Astrocyte of the spinal cord (primary cell): ENCODE measurements around the gene C1GALT1C1L.

Experiments used
- DNase-seq: peaks from one replicate; pipeline ENCODE4 v3.0.0; 2011; ENCODE audit warnings: low read depth, low spot score
- H3K4me3 ChIP-seq: 2 replicates; pipeline ENCODE4 v1.5.1; 2011; ENCODE audit warnings: low read depth, mild to moderate bottlenecking, low read length, moderate library complexity
- CTCF ChIP-seq: IDR thresholded peaks from 2 replicates; pipeline ENCODE4 v1.5.1; 2012; ENCODE audit warnings: low read depth, mild to moderate bottlenecking, low read length, inconsistent platforms
- in situ Hi-C: cut with HindIII; loops from 2 replicates; pipeline ENCODE4 v1.10.0; 2017; ENCODE audit warnings: low sequenced_read_pairs

C1GALT1C1L gene

GRCh38 chr2:43676322-43677050 lies at the start of gene C1GALT1C1L:
C1GALT1C1L (minus strand) TSS chr2:43676429; CDS start chr2:43676322, 107 bp downstream.
- DNase-seq = peak; percentile 76
- peak within 1 kb of the TSS; percentile 48 for H3K4me3 ChIP-seq
- TF ChIP-seq CTCF = no peak
- in situ Hi-C loops = no loop called here

DNA sequence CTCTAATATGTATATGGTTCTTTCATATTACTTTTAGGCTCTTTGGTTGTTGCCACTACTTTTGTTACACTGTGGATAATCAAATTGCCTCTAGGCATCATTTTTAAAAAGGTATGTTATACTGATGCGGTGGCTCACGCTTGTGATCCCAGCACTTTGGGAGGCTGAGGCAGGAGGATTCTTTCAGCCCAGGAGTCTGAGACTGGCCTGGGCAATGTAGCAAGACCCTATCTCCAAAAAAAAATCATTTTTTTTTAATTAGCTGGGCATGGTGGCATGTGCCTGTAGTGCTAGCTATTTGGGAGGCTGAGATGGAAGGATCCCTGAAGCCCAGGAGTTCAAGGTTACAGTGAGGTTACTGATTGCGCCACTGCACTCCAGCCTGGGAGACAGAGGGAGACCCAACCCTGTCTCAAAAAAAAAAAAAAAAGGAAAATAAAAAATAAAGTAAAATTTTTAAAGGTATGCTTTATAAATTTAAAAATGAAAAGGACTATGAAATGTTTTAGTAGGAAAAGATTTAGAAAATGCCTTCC lies 49.5 kb upstream of the C1GALT1C1L start:
- H3K4me3 ChIP-seq = no peak overlapping the region
- TF ChIP-seq CTCF = no peak
- in situ Hi-C loops = no loop called here
- DNase-seq = no peak

DNA sequence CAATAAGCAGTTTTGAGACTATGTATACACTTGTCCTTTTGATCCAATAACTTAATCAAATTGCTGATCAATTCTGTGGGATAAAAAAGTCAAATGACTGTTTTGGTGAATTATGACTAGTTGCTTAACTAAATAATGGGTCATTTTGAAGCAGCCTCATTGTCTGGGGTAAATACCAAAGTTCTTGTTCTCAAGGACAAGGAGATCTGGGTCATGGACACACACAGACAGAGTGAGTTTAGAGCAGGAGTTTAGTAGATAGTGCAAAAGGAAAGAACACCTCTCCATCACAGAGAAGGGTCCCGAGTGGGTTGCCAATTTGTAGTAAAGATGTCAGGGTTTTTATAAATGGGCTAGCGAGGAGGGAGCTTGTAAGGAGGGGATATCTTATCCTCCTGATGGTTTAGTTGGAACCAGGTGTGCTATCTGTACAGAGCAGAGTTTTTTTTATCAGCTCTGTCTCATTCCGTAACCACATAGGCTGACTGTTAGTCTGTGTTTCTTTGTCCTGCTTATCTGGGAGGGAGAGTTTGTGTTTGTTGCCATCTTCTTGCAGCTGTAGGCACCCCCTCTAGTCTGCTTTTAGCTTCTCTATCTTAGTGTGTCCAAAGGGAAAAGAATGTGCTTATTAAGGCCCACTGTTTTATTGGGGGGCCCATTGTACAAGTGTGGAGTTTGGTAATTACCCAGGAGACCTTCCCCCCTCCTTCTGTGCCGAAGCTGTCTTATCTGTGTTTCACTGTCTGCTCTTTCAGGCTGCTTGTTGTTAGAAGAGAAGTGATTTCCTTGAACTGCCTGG lies 48.7 kb upstream of the C1GALT1C1L start:
- H3K4me3 ChIP-seq = no peak overlapping the region
- no peak for DNase-seq
- in situ Hi-C loops = no loop called here
- no peak for TF ChIP-seq CTCF

DNA sequence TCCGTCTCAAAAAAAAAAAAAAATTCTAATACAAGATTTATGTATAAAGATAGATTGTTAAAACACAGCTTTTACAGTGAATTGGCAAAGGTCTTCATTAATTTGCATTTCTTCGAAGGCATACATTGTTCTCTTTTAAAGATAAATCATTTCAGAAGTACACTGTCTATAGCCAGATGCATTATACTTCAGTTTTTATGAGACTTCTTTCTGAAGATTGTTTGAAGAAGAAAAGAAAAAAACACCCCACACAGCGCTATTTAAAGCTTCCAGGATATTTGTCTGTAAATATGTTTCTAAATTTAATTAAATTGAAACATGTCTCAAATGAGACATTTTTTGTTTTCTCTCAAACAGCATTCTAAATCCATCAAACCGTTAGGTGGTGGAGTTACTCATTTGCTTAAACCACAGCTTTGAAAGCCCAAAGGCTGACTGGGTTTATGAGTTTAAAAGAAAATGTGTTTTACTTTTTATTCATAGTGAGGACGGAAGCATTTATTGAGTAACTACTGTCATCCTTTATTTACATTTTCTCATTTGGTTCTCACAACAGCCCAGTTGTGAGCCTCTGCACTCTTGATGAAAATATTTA lies 42.4 kb upstream of the C1GALT1C1L start:
- no peak for TF ChIP-seq CTCF
- DNase-seq = no peak
- in situ Hi-C loops = no loop called here
- H3K4me3 ChIP-seq = no peak overlapping the region

GRCh38 chr2:43717322-43717721 lies 41.1 kb upstream of the C1GALT1C1L start:
- no peak for DNase-seq
- no peak overlapping the region for H3K4me3 ChIP-seq
- in situ Hi-C loops = no loop called here
- TF ChIP-seq CTCF = no peak

DNA sequence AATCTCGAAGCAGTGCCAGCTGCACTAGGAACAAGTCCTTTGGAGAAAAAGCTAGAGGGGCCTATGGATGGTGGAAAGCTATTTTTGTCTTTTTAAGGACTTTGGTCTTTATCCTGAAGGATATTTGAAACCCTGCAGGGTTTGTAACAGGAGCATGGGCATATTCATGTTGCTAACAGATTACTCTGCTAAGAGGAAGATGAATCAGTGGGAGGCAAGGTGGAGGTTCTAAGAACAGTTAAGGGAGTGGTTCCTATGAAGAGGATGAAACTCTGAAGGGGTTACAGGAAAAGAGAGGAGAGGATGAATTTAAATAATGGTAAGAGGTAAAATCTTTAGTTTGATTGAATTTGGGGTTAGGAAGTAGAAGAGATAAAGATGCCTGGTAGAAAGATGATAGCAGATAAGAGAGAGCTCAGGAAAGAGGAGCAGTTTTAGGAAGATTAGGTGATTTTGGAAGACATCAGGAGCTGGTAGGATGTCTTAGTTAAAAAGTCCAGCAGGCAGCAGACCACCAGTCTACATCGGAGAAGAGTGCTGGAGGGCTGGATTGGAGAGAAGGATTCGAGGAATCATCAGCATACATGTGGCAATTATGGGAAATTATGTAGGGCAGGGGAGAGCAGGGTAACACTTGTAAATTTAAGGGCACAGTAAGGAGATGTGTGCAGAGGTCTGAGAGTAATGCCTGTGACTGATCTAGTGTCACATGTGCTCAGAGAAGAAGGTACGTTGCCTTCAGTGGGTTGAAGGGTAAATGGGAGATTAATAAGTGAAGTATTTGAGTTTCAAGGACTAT lies 39.3 kb upstream of the C1GALT1C1L start:
- TF ChIP-seq CTCF = no peak

More for the DNA sequence above, 39.3 kb upstream of the C1GALT1C1L start:
- in situ Hi-C loops = no loop called here
- DNase-seq = no peak
- H3K4me3 ChIP-seq = no peak overlapping the region
